Activated T-cell treated with anti-CD3 and anti-CD28 coated beads, Interleukin-2, amount 50 U/mL, for 4 hours (primary cell): ENCODE results near the gene AK8. TPM values are rescaled to one million over a fixed set of nuclear protein-coding genes. Genes with fewer than 3 reads are reported as not detected.

Experiments
- ATAC-seq, 2 donors: fragments of 200-7000 bp; cut with Tn5 transposase; one replicate each; pipeline ENCODE4 v1.10.0; 2021
- DNase-seq: peaks from one replicate; pipeline ENCODE4 v3.0.0-alpha.2; 2020
- H3K27me3 Mint-ChIP-seq: one replicate; pipeline ENCODE4 v1.8.0; 2021; ENCODE audit warnings: low read depth, mixed read lengths
- H3K36me3 Mint-ChIP-seq: one replicate; pipeline ENCODE4 v1.8.0; 2022; ENCODE audit warnings: mixed read lengths; ENCODE audit not compliant: insufficient read depth
- H3K4me1 Mint-ChIP-seq: one replicate; pipeline ENCODE4 v1.8.0; 2021; ENCODE audit warnings: low read depth, mixed read lengths
- H3K4me3 Mint-ChIP-seq: one replicate; pipeline ENCODE4 v1.8.0; 2021; ENCODE audit warnings: mild to moderate bottlenecking, moderate library complexity, mixed read lengths
- H3K9me3 Mint-ChIP-seq: one replicate; pipeline ENCODE4 v1.8.0; 2021; ENCODE audit warnings: mixed read lengths
- total RNA-seq, 3 donors: library from RNA; stranded (reverse); gene quantifications; one replicate each; pipeline ENCODE4 v1.2.1, GENCODE V29; 2021

The AK8 gene
- total RNA-seq, 3 donors from 2014 or later = not detected

DNA sequence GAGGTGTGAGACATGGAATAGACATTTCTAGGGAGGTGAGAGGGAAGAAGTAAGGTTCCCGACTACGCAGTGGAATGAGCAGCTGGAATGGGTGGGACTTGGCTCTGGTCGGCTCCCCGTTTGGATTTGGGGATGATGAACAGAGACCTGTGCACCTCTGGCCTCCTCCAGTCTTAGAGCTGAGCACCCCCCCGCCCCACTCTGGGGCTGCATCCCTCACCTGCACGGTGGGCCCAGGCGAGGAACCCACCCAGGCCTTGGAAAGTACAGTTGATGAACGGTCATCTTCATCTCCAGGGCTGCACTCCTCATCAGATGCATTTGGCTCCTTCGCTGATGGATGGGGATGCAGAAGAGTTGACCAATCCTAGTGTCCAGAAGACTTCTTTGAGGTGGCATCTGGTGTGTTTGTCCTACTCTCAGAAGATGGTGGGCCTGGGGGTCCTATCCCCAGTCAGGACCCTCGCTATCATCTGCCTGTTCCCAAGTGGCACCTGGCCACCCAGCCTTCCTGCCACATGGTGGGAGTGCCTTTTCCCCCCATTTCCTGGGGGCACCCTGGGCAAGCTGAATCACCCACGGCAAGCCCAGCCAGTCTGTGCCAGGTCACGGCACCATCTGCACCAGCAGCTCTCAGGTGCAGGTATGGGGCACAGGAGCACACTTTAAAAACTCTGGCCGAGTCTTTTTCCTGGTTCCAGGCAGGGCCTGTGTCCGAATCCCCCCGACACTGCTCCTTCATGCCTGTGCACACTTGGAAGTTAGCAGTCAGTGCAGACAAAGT is 137.4 kb downstream of the AK8 start:
- H3K9me3 Mint-ChIP-seq = no peaks in the 10 kb centered on the region
- DNase-seq (no peak), ATAC-seq (no peak)
- peaks cover 3% of the 10 kb centered on the region for H3K4me1 Mint-ChIP-seq
- peaks cover 41% of the 10 kb centered on the region for H3K27me3 Mint-ChIP-seq
- no peaks in the 10 kb centered on the region for H3K36me3 Mint-ChIP-seq
- H3K4me3 Mint-ChIP-seq = no peak overlapping the region

GRCh38 chr9:132739710-132740310 is 138.3 kb downstream of the AK8 start:
- H3K4me3 Mint-ChIP-seq = no peak overlapping the region
- H3K9me3 Mint-ChIP-seq = no peaks in the 10 kb centered on the region
- DNase-seq = no peak
- peaks cover 33% of the 10 kb centered on the region for H3K27me3 Mint-ChIP-seq
- H3K36me3 Mint-ChIP-seq = no peaks in the 10 kb centered on the region
- no peak for ATAC-seq
- no peaks in the 10 kb centered on the region for H3K4me1 Mint-ChIP-seq

DNA sequence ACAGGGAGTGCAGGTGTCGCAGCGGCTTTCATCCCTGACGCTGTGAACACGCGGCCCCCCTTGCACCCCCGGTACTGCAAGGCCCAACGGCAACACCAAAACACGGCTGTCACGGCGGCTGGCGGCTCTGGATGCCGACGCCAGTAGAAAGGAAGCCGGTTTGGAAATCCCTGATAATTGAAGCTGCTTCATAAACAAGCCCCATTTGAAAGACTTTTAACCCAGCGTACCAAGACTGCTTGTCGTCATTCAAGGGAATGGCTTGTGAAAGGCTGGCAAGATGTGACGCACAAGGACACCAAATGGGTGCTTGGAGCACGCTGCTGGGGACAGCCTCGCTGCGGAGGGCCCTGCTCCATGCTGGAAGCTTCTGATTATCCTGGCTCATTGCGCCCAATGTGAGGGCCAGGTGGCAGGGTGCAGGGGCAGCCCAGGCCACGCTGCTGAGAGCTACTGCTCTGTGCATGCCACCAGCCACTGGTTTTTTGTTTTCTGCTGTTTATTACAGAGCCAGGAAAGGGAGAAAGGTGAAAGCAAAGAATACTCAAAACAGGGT is 144.7 kb downstream of the AK8 start:
- no peak for ATAC-seq
- Mint-ChIP-seq H3K4me1 (no peaks in the 10 kb centered on the region), H3K36me3 (no peaks in the 10 kb centered on the region), H3K4me3 (no peak overlapping the region), H3K27me3 (peaks cover 24% of the 10 kb centered on the region), H3K9me3 (no peaks in the 10 kb centered on the region)
- no peak for DNase-seq

GRCh38 chr9:132732326-132733259 is 145.5 kb downstream of the AK8 start:
- H3K4me3 Mint-ChIP-seq = no peak overlapping the region
- H3K9me3 Mint-ChIP-seq = no peaks in the 10 kb centered on the region
- no peak for DNase-seq
- H3K27me3 Mint-ChIP-seq = peaks cover 27% of the 10 kb centered on the region
- no peaks in the 10 kb centered on the region for H3K4me1 Mint-ChIP-seq
- no peak for ATAC-seq
- no peaks in the 10 kb centered on the region for H3K36me3 Mint-ChIP-seq

DNA sequence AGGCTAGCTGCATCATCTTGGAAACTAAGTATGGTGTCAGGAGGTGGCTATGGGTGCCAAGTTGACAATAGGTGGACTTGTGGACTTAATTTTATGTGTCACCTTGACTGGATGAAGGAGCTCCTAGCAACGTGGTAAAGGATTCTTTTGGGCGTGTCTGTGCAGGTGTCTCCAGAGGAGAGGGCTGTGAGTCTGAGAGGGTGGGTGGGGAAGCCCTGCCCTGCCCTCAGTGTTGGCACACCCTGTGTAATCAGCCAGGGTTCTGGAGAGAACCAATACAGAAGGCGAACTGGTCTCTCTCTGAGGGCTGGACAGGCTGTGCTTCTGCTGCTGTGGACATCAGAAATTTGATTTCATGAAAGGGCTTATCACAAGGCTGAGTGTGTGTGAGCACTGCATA is 146.9 kb downstream of the AK8 start:
- ATAC-seq (no peak), DNase-seq (no peak)
- Mint-ChIP-seq H3K9me3 (no peaks in the 10 kb centered on the region), H3K36me3 (no peaks in the 10 kb centered on the region), H3K4me1 (no peaks in the 10 kb centered on the region), H3K4me3 (no peak overlapping the region), H3K27me3 (peaks cover 31% of the 10 kb centered on the region)

- ATAC-seq (no peak), DNase-seq (no peak)
- Mint-ChIP-seq H3K36me3 (no peaks in the 10 kb centered on the region), H3K9me3 (no peaks in the 10 kb centered on the region), H3K4me1 (no peaks in the 10 kb centered on the region), H3K27me3 (peaks cover 31% of the 10 kb centered on the region), H3K4me3 (no peak overlapping the region)
Measured at GRCh38 chr9:132730054-132731033, 147.7 kb downstream of the AK8 start.

DNA sequence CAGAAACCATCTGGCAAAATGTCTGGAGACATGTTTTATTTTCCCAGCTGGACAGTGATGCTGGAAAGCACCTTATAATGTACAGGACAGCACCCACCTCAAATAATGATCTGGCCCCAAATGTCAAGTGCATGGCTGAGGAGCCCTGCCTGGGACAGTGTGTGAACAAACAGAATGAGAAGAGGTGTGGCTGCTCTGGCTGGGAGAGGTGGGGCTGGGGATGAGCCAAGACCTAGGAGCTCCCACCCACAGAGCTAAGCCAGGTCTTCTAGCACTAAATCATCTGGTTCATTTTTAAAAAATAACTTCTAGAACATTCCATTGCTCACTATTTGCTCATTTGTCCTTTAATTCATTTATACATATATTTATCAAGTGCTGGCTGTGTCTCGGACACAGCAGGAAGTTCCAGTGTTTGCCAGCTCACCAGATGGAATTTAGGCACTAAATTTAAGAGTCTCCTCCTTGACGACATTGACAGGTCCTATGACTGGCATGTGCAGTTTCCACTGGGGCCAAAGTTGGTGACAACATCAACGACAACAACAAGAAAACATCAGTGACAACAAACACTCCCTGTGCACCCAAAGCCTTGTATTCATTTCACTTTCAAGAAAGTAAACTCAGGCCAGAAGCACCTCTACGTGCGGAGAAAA is 148.7 kb downstream of the AK8 start:
- ATAC-seq = no peak
- H3K36me3 Mint-ChIP-seq = no peaks in the 10 kb centered on the region
- no peaks in the 10 kb centered on the region for H3K9me3 Mint-ChIP-seq
- H3K4me3 Mint-ChIP-seq = no peak overlapping the region
- DNase-seq = no peak
- peaks cover 28% of the 10 kb centered on the region for H3K27me3 Mint-ChIP-seq
- H3K4me1 Mint-ChIP-seq = no peaks in the 10 kb centered on the region

DNA sequence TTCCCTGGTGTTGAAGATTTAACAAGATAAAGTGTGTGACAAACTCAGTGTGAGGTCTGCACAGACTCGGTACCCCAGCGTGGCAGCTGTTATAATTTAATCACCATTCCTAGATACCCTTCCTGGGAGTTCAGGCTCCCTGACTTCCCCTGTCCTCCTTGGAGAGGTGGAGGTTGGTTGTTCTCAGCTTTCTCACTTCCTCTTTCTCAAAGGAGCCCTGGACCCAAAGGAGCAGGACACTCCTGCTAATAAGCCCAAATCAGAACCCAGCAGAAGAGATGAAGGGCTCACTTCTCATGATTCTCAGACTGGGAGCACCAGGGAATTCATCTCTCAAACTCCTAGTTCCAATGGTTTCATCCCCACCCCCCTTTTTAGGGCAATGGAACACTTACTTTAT is 149.6 kb downstream of the AK8 start:
- no peak for ATAC-seq
- Mint-ChIP-seq H3K36me3 (no peaks in the 10 kb centered on the region), H3K27me3 (peaks cover 28% of the 10 kb centered on the region), H3K4me1 (no peaks in the 10 kb centered on the region), H3K4me3 (no peak overlapping the region), H3K9me3 (no peaks in the 10 kb centered on the region)
- DNase-seq = no peak

DNA sequence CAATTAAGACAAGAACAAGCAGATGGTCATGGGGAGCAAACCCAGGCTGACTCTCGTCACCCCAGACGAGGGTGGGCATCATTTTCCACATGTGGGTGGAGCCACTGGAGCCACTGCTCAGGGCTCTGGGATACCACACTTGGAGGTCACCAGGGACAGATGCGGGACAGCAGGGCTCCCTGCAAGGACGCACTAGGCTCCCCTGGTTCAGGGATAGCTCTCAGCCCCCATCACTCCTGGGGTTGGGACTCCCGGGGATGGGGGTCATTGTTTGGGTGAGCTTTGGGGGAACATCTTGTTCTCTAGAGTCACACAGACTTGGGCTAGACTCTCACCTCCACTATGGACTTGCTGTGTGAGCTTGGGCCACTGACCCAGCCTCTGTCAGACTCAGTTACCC is 150.0 kb downstream of the AK8 start:
- H3K27me3 Mint-ChIP-seq = peaks cover 28% of the 10 kb centered on the region
- no peak overlapping the region for H3K4me3 Mint-ChIP-seq
- ATAC-seq (no peak), DNase-seq (no peak)
- H3K9me3 Mint-ChIP-seq = no peaks in the 10 kb centered on the region
- H3K4me1 Mint-ChIP-seq = no peaks in the 10 kb centered on the region
- H3K36me3 Mint-ChIP-seq = no peaks in the 10 kb centered on the region

DNA sequence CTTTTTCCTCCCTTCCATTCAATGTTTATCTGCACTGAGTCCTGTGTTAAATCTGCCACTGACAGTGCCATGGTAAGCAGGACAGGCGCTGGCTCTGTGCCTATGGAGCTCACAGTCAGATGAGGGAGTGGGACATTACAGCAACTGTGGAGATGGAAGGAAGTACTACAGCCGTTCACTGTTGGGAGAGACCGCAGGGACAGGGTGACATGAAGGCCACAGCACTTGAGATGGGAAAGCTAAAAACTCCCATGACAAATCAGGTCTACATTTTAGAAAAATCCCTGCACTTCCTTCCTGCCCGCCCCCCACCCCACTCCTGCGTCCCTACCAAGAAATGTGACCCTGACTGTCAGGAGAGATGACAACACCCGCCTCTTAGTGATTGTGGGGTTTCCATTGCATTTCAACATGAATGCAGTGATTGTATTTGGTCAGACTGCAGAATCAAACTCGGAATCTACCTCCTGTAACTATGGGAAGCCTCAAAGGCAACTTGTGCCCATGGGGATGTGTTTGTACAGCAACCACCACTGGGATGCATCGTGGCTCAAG is 151.4 kb downstream of the AK8 start:
- Mint-ChIP-seq H3K4me1 (no peaks in the 10 kb centered on the region), H3K4me3 (no peak overlapping the region), H3K27me3 (peaks cover 27% of the 10 kb centered on the region)

DNA sequence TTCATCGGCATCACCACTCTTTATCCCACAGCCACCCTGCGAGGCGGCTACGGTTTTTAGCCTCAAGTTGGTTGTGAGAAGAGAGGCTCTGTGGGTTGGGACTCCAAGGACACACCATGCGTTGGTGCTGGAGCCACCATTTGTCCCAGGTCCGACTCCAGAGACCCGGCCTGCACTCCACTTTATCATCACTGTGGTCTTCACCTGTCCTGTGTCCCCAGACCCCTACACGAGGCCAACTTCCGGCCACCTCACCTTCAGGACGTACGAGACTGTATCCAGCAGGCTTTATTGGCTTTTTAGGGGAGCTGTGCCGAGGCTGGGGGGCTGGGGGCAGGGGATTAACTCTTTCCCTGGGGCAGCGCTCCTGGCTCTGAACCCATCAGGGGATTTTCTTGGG is 152.8 kb downstream of the AK8 start:
- ATAC-seq (no peak), DNase-seq (no peak)
- Mint-ChIP-seq H3K4me3 (no peak overlapping the region), H3K4me1 (no peaks in the 10 kb centered on the region), H3K36me3 (no peaks in the 10 kb centered on the region), H3K9me3 (no peaks in the 10 kb centered on the region), H3K27me3 (peaks cover 15% of the 10 kb centered on the region)

More for the DNA sequence above, 151.4 kb downstream of the AK8 start:
- DNase-seq (no peak), ATAC-seq (no peak)
- Mint-ChIP-seq H3K36me3 (no peaks in the 10 kb centered on the region), H3K9me3 (no peaks in the 10 kb centered on the region)

GRCh38 chr9:132723809-132724208 is 154.3 kb downstream of the AK8 start:
- Mint-ChIP-seq H3K4me3 (no peak overlapping the region), H3K36me3 (no peaks in the 10 kb centered on the region), H3K9me3 (no peaks in the 10 kb centered on the region), H3K27me3 (peaks cover 8% of the 10 kb centered on the region), H3K4me1 (no peaks in the 10 kb centered on the region)
- ATAC-seq (no peak), DNase-seq (no peak)

DNA sequence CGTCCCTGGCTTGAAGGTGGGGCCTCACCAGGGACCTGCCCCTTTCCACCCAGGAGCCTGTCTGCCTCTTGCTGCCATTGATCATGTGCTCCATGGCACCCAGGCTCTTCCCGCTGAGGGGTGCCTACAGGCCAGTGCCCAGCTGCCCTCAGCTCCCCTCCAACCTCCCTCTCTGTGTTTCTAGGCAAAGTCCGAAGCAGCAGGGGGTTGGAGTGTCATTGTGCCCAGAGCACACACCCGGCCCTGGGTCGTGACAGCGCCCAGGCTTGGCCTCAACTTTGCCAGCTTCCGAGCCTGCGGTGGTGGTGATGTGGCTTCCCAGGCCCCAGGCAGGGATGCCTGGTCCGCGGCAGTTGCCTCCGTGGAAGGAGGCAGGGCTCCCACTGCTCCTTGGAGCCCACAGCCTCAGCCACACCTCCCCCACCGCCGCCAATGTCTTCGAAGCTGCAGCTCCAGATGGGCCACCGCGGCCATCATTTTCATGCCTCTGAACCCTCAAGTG is 155.5 kb downstream of the AK8 start:
- peaks cover 14% of the 10 kb centered on the region for H3K27me3 Mint-ChIP-seq
- no peaks in the 10 kb centered on the region for H3K36me3 Mint-ChIP-seq
- H3K4me3 Mint-ChIP-seq = no peak overlapping the region
- peaks cover 7% of the 10 kb centered on the region for H3K4me1 Mint-ChIP-seq
- H3K9me3 Mint-ChIP-seq = no peaks in the 10 kb centered on the region
- ATAC-seq = no peak
- DNase-seq = no peak
